Naive thymus-derived CD8-positive, alpha-beta T cell (primary cell): ENCODE data around the gene MEOX1. TPM values are rescaled to one million over a fixed set of nuclear protein-coding genes. Genes with fewer than 3 reads are reported as not detected.
A peak's percentile ranks its signal among the peaks of the same experiment; 100 is the strongest.

Experiments used
- ATAC-seq, 2 donors: fragments of 150-1000 bp; cut with Tn5 transposase in 1 of 2; sonication (Bioruptor Pico), chemical (Tn5 transposase) in 1 of 2; 1 replicate in 1 of 2; 2 replicates in 1 of 2; pipeline ENCODE4 v1.10.0; 2021; ENCODE audit warnings: mild to moderate bottlenecking in 2 of 2, moderate library complexity in 2 of 2
- POLR2A ChIA-PET: fragments of 350-600 bp; sonication (Branson Sonifier 250); formaldehyde crosslinking; loops from one replicate; lab custom pipeline; 2021; ENCODE audit warnings: antibody characterized with exemption; lab: Charles Lee
- DNase-seq, 10 donors: peaks; one replicate each; pipeline versions ENCODE4 v3.0.0 to v3.0.0-alpha.2; 2020 to 2022
- H3K27ac Mint-ChIP-seq, 10 donors: one replicate each; pipeline ENCODE4 v1.8.0; 2020 to 2022; ENCODE audit warnings: mild to moderate bottlenecking in 10 of 10, mixed read lengths in 10 of 10, moderate library complexity in 4 of 10, inconsistent platforms in 1 of 10
- H3K27me3 Mint-ChIP-seq, 5 donors: one replicate each; pipeline ENCODE4 v1.8.0; 2021 to 2022; ENCODE audit warnings: mixed read lengths in 5 of 5
- H3K36me3 Mint-ChIP-seq, 3 donors: one replicate each; pipeline ENCODE4 v1.8.0; 2020 to 2022; ENCODE audit warnings: mixed read lengths in 3 of 3, mild to moderate bottlenecking in 2 of 3, inconsistent platforms in 1 of 3
- H3K4me1 Mint-ChIP-seq, 4 donors: one replicate each; pipeline ENCODE4 v1.8.0; 2021 to 2022; ENCODE audit warnings: mixed read lengths in 4 of 4
- H3K4me3 Mint-ChIP-seq, 10 donors: one replicate each; pipeline ENCODE4 v1.8.0; 2020 to 2022; ENCODE audit warnings: mild to moderate bottlenecking in 10 of 10, mixed read lengths in 10 of 10, moderate library complexity in 6 of 10, inconsistent platforms in 1 of 10
- H3K9me3 Mint-ChIP-seq, 9 donors: one replicate each; pipeline ENCODE4 v1.8.0; 2020 to 2022; ENCODE audit warnings: mixed read lengths in 9 of 9, mild to moderate bottlenecking in 3 of 9, inconsistent platforms in 1 of 9, moderate library complexity in 1 of 9
- polyA plus RNA-seq, 3 donors: library from polyadenylated mRNA; unstranded; fragments of 300-500 nt; fragmentation: Illumina TruSeq; gene quantifications; one replicate each; pipeline ENCODE4 v1.2.3, GENCODE V29; 2021
- total RNA-seq, 8 experiments: library from RNA in 2 of 8; stranded (reverse) in 2 of 8; gene quantifications; one replicate each; pipeline ENCODE4 v1.2.3 and lab custom pipeline; 2021 to 2026

The MEOX1 gene
- total and polyA plus RNA-seq, 5 experiments from 2014 or later: 0.66 to 5.9 (median 1.5) TPM; not detected in 2

DNA sequence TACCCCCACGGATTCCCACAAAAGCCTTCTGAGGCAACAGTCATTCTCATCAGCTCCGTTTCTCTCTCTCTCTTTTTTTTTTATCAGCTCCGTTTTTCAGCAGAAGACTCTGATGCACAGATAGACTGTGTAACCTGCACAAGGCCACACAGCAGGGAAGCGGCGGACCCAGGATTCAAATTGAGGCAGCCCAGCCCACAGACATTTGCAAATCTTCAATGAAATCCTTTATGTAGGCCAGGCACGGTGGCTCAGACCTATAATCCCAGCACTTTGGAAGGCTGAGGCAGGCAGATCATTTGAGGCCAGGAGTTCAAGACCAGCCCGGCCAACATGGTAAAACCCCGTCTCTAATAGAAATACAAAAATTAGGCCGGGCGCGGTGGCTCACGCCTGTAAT, 2.4 kb upstream of the MEOX1 start:
- no peaks in the 10 kb centered on the region for H3K9me3 Mint-ChIP-seq
- H3K4me1 Mint-ChIP-seq: peaks cover 0 to 26% (median 12%) of the 10 kb centered on the region in 4 donors
- POLR2A ChIA-PET: no interaction called here
- peaks cover 0 to 18% (median 0%) of the 10 kb centered on the region in 5 donors for H3K27me3 Mint-ChIP-seq
- peak overlapping the region in 1 of 10 donors; percentile 11 for H3K4me3 Mint-ChIP-seq
- no peaks in the 10 kb centered on the region for H3K36me3 Mint-ChIP-seq
- ATAC-seq (no peak), DNase-seq (no peak)
- H3K27ac Mint-ChIP-seq: no peak overlapping the region

DNA sequence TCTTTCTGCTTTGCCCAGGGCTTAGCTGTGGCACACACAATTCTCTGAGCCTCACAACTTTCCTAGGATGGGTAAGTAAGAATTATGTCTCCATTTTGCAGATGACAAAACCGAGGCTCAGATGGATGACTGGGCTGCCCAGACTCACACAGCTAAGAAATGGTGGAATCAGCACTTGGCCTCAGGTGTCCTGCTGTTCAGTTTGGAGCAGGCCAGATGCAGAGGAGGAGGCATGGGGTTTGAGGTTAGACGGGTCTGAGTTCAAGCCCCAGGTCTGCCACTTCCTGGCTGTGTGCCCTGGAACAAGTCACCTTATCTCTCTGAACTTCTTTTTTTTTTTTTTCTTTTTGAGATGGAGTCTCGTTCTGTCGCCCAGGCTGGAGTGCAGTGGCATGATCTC, 1.7 kb upstream of the MEOX1 start:
- no peak for DNase-seq
- H3K4me3 Mint-ChIP-seq: no peak overlapping the region
- H3K4me1 Mint-ChIP-seq: peaks cover 0 to 29% (median 12%) of the 10 kb centered on the region in 4 donors

GRCh38 chr17:43662413-43663141, 855 bp upstream of the MEOX1 start:
- peak overlapping the region in 7 of 10 donors; percentile 2 to 87 (median 33) for H3K27ac Mint-ChIP-seq
- H3K27me3 Mint-ChIP-seq: peaks cover 0 to 18% (median 0%) of the 10 kb centered on the region in 5 donors
- H3K4me3 Mint-ChIP-seq: peak overlapping the region in 5 of 10 donors; percentile 7 to 71 (median 24)
- H3K36me3 Mint-ChIP-seq: no peaks in the 10 kb centered on the region
- DNase-seq: peak in 2 of 10 donors; percentile 8 to 20
- H3K4me1 Mint-ChIP-seq: peaks cover 0 to 29% (median 12%) of the 10 kb centered on the region in 4 donors
- peak; percentile 42 to 74 for ATAC-seq
- POLR2A ChIA-PET: interaction anchor here (1.1 kb wide), 1 partner anchor 18 kb away, joined by 6 read pairs; no protein-coding TSS in a partner anchor
- no peaks in the 10 kb centered on the region for H3K9me3 Mint-ChIP-seq

More for the DNA sequence above, 1.7 kb upstream of the MEOX1 start:
- no peak overlapping the region for H3K27ac Mint-ChIP-seq
- H3K27me3 Mint-ChIP-seq: peaks cover 0 to 18% (median 0%) of the 10 kb centered on the region in 5 donors
- H3K36me3 Mint-ChIP-seq: no peaks in the 10 kb centered on the region
- no peaks in the 10 kb centered on the region for H3K9me3 Mint-ChIP-seq
- no peak for ATAC-seq
- POLR2A ChIA-PET: no interaction called here

GRCh38 chr17:43660816-43661493, 767 bp downstream of the MEOX1 start:
- no peak for DNase-seq
- POLR2A ChIA-PET: no interaction called here
- peak overlapping the region in 3 of 10 donors; percentile 21 to 61 (median 53) for H3K27ac Mint-ChIP-seq

DNA sequence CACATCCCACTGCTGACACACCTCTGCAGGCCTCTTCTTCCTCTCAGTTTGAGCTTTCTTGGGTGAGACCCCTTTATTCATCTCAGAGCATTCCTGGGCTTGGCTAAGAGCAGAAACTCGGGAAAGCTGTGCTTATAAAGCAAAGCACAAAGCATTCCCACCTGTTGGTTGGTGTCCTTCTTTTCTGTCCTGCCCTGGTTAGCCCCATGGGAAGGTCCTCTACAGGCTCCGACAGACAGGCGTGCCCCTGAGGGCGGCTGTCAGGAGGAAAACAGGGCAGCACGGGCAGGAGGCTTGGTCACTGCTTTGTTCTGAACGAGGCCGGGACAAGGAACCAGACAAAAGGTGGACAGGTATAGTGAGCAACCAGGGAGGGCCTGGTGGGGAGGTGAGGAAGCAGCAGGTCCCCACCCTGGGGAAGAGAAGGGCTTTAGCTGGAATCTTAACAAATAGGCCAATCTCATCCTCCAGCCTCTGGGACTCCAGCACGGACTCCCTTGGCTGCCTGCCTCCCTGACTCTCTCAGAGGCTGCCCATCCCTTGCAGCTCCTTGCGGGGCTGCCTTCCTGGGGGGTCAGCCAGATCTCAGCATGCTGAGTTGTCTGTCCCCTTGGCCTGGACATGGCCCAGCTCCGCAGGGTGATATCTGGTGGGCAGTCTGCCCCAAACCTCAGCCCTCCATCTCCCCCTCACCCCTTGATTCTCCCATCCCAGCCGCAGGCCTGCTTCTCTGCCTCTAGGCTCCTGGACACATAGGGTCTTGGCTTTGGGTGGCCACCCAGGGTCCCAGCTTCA, 1.7 kb downstream of the MEOX1 start:
- peaks cover 5 to 37% (median 23%) of the 10 kb centered on the region in 4 donors for H3K4me1 Mint-ChIP-seq
- ATAC-seq: no peak

More at GRCh38 chr17:43660816-43661493, 767 bp downstream of the MEOX1 start:
- no peaks in the 10 kb centered on the region for H3K9me3 Mint-ChIP-seq
- ATAC-seq: peak in 1 of 2 donors; percentile 35
- H3K36me3 Mint-ChIP-seq: no peaks in the 10 kb centered on the region
- H3K4me3 Mint-ChIP-seq: peak overlapping the region in 6 of 10 donors; percentile 29 to 71 (median 52)
- H3K4me1 Mint-ChIP-seq: peaks cover 4 to 37% (median 18%) of the 10 kb centered on the region in 4 donors
- H3K27me3 Mint-ChIP-seq: peaks cover 0 to 18% (median 0%) of the 10 kb centered on the region in 5 donors

GRCh38 chr17:43658900-43659299, 2.8 kb downstream of the MEOX1 start:
- DNase-seq: no peak
- ATAC-seq: no peak
- H3K9me3 Mint-ChIP-seq: no peaks in the 10 kb centered on the region
- peaks cover 0 to 18% (median 0%) of the 10 kb centered on the region in 5 donors for H3K27me3 Mint-ChIP-seq
- POLR2A ChIA-PET: no interaction called here
- no peak overlapping the region for H3K4me3 Mint-ChIP-seq
- H3K4me1 Mint-ChIP-seq: peaks cover 5 to 35% (median 23%) of the 10 kb centered on the region in 4 donors
- no peak overlapping the region for H3K27ac Mint-ChIP-seq
- no peaks in the 10 kb centered on the region for H3K36me3 Mint-ChIP-seq

More for the DNA sequence above, 1.7 kb downstream of the MEOX1 start:
- H3K27me3 Mint-ChIP-seq: peaks cover 0 to 18% (median 0%) of the 10 kb centered on the region in 5 donors
- POLR2A ChIA-PET: no interaction called here
- no peaks in the 10 kb centered on the region for H3K36me3 Mint-ChIP-seq
- H3K4me3 Mint-ChIP-seq: peak overlapping the region in 2 of 10 donors; percentile 38 to 43
- no peak for DNase-seq
- peak overlapping the region in 1 of 10 donors; percentile 13 for H3K27ac Mint-ChIP-seq
- no peaks in the 10 kb centered on the region for H3K9me3 Mint-ChIP-seq

GRCh38 chr17:43655693-43656255, 5.9 kb downstream of the MEOX1 start:
- peak overlapping the region in 7 of 10 donors; percentile 18 to 56 (median 25) for H3K4me3 Mint-ChIP-seq
- DNase-seq: no peak
- peaks cover 8 to 23% (median 14%) of the 10 kb centered on the region in 4 donors for H3K4me1 Mint-ChIP-seq
- H3K36me3 Mint-ChIP-seq: no peaks in the 10 kb centered on the region
- H3K27ac Mint-ChIP-seq: peak overlapping the region in 6 of 10 donors; percentile 18 to 90 (median 46)
- no peaks in the 10 kb centered on the region for H3K9me3 Mint-ChIP-seq
- no peak for ATAC-seq
- POLR2A ChIA-PET: no interaction called here
- H3K27me3 Mint-ChIP-seq: peaks cover 0 to 16% (median 0%) of the 10 kb centered on the region in 5 donors

GRCh38 chr17:43652124-43652480, 9.6 kb downstream of the MEOX1 start:
- POLR2A ChIA-PET: no interaction called here
- Mint-ChIP-seq H3K4me1 (peaks cover 11 to 26% (median 20%) of the 10 kb centered on the region in 4 donors), H3K27ac (no peak overlapping the region), H3K4me3 (no peak overlapping the region), H3K9me3 (no peaks in the 10 kb centered on the region), H3K36me3 (no peaks in the 10 kb centered on the region), H3K27me3 (peaks cover 4 to 17% (median 11%) of the 10 kb centered on the region in 5 donors)
- ATAC-seq (no peak), DNase-seq (no peak)

DNA sequence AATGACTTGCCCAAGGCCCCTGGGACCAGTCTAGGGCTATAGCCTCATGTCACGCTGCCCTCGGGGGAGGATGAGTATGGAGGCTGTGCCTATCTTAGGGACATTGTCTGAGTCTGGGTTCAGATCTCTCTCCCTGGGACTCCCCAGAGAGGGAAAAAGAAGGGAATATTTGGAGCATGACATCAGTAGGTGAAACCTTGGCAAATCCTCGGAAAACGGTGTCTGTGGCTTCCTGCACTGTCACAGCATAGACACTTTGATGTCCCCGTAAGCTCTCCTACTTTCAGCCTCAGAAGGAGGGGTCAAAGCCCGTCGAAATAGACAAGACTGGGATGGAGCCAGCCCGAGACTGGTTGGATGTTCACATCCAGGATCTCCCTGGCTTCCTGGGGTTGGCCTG, 11.3 kb downstream of the MEOX1 start:
- peaks cover 6 to 28% (median 12%) of the 10 kb centered on the region in 4 donors for H3K4me1 Mint-ChIP-seq
- H3K4me3 Mint-ChIP-seq: no peak overlapping the region
- ATAC-seq: no peak
- H3K27ac Mint-ChIP-seq: peak overlapping the region in 1 of 10 donors; percentile 15
- no peak for DNase-seq
- no peaks in the 10 kb centered on the region for H3K9me3 Mint-ChIP-seq
- H3K36me3 Mint-ChIP-seq: no peaks in the 10 kb centered on the region
- POLR2A ChIA-PET: no interaction called here
- H3K27me3 Mint-ChIP-seq: peaks cover 5 to 27% (median 12%) of the 10 kb centered on the region in 5 donors

DNA sequence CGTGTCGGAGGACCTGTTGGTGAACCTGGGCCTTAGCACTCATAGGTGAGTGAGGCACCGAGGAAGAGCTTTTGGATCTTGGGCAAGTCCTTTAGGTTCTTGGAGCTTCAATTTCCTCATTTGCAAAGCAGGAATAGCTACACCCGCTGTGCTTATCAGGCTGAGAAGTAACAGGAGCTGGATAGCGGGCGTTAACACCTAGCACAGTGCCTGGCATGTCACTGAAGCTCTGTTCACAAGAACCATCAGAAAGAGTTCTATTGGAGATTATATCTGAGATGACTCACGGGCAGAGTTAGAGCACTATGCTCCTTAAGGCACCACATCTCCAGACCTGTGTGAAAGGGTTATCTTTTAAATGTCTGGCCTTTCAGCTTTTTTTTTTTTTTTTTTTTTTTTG, 12.8 kb downstream of the MEOX1 start:
- Mint-ChIP-seq H3K4me3 (no peak overlapping the region), H3K4me1 (peaks cover 6 to 31% (median 16%) of the 10 kb centered on the region in 4 donors), H3K9me3 (no peaks in the 10 kb centered on the region), H3K27me3 (peaks cover 6 to 39% (median 17%) of the 10 kb centered on the region in 5 donors), H3K36me3 (no peaks in the 10 kb centered on the region), H3K27ac (peak overlapping the region in 2 of 10 donors; percentile 31 to 60)
- no peak for DNase-seq
- no peak for ATAC-seq
- POLR2A ChIA-PET: interaction anchor here (0.7 kb wide), 1 partner anchor 72 kb away, joined by 3 read pairs; no protein-coding TSS in a partner anchor

GRCh38 chr17:43645765-43646481, 15.8 kb downstream of the MEOX1 start:
- peak in 3 of 10 donors; percentile 9 to 28 (median 12) for DNase-seq
- peak; percentile 64 to 65 for ATAC-seq
- peaks cover 6 to 35% (median 23%) of the 10 kb centered on the region in 4 donors for H3K4me1 Mint-ChIP-seq
- H3K27ac Mint-ChIP-seq: peak overlapping the region in 2 of 10 donors; percentile 24 to 64
- peak overlapping the region in 8 of 10 donors; percentile 13 to 62 (median 50) for H3K4me3 Mint-ChIP-seq
- H3K27me3 Mint-ChIP-seq: peaks cover 6 to 36% (median 17%) of the 10 kb centered on the region in 5 donors
- H3K36me3 Mint-ChIP-seq: no peaks in the 10 kb centered on the region
- POLR2A ChIA-PET: no interaction called here
- no peaks in the 10 kb centered on the region for H3K9me3 Mint-ChIP-seq
